GM12878 (cell line): ENCODE results near the gene CCDC78. TPM values are rescaled to one million over a fixed set of nuclear protein-coding genes. Genes with fewer than 3 reads are reported as not detected.

Experiments
- ATF3 ChIP-seq: IDR thresholded peaks from 2 replicates; pipeline ENCODE4 v1.6.1; 2011; ENCODE audit warnings: low read depth, mild to moderate bottlenecking, low read length, moderate library complexity, borderline replicate concordance; ENCODE audit errors: extremely low read depth
- BCL11A ChIP-seq: IDR thresholded peaks from 2 replicates; pipeline ENCODE4 v1.6.1; 2011; ENCODE audit warnings: low read depth, low read length
- BCLAF1 ChIP-seq: fragments of 450-650 bp; IDR thresholded peaks from 2 replicates; pipeline ENCODE4 v1.6.1; 2017; ENCODE audit warnings: antibody characterized with exemption, mild to moderate bottlenecking, moderate library complexity
- CBX3 ChIP-seq: fragments of 200-600 bp; sonication (generic); IDR thresholded peaks from 2 replicates; pipeline ENCODE4 v1.6.1; 2016; ENCODE audit warnings: low read depth, borderline replicate concordance
- CHD1 ChIP-seq: IDR thresholded peaks from 2 replicates; pipeline ENCODE4 v1.6.1; 2012; ENCODE audit warnings: low read depth, low read length, improper control_type of control experiment
- CHD4 ChIP-seq: fragments of 200-600 bp; sonication (generic); IDR thresholded peaks from 2 replicates; pipeline ENCODE4 v1.6.1; 2016; ENCODE audit warnings: mild to moderate bottlenecking
- CTCF ChIP-seq, 3 experiments: IDR thresholded peaks in 2 of 3; conservative IDR thresholded peaks in 1 of 3; 2 replicates each; pipeline ENCODE4 v1.5.1; 2011; ENCODE audit warnings: low read depth in 3 of 3, low read length in 3 of 3, mild to moderate bottlenecking in 3 of 3, control low read depth in 2 of 3, moderate library complexity in 2 of 3, inconsistent platforms in 1 of 3, mixed read lengths in 1 of 3; ENCODE audit not compliant: control insufficient read depth in 2 of 3, insufficient read depth in 1 of 3; ENCODE audit errors: extremely low read depth in 1 of 3
- ESRRA ChIP-seq: IDR thresholded peaks from 2 replicates; pipeline ENCODE4 v1.6.1; 2012; ENCODE audit warnings: mild to moderate bottlenecking, low read length, improper control_type of control experiment
- GATAD2B ChIP-seq: fragments of 450-650 bp; conservative IDR thresholded peaks from 2 replicates; pipeline ENCODE4 v1.6.1; 2017; ENCODE audit warnings: low read depth, mild to moderate bottlenecking, moderate library complexity
- IRF3 ChIP-seq: fragments of 450-650 bp; IDR thresholded peaks from 2 replicates; pipeline ENCODE4 v1.6.1; 2014; ENCODE audit warnings: mild to moderate bottlenecking
- MTA3 ChIP-seq: IDR thresholded peaks from 2 replicates; pipeline ENCODE4 v1.6.1; 2012; ENCODE audit warnings: low read length, inconsistent platforms, borderline replicate concordance
- NFYA ChIP-seq: IDR thresholded peaks from 2 replicates; pipeline ENCODE4 v1.6.1; 2011; ENCODE audit warnings: low read depth, mild to moderate bottlenecking, low read length, improper control_type of control experiment, borderline replicate concordance
- POU2F2 ChIP-seq: IDR thresholded peaks from 3 replicates; pipeline ENCODE4 v1.6.1; 2011; ENCODE audit warnings: low read depth, mild to moderate bottlenecking, low read length, borderline replicate concordance
- SKIL ChIP-seq: fragments of 450-650 bp; IDR thresholded peaks from 2 replicates; pipeline ENCODE4 v1.6.1; 2017; ENCODE audit warnings: mild to moderate bottlenecking, low read depth, inconsistent platforms; ENCODE audit not compliant: poor library complexity, severe bottlenecking
- SUZ12 ChIP-seq: fragments of 200-600 bp; sonication (generic); IDR thresholded peaks from one replicate; pipeline ENCODE4 v1.6.1; 2018; ENCODE audit warnings: antibody characterized with exemption, mild to moderate bottlenecking; ENCODE audit not compliant: unreplicated experiment
- TCF12 ChIP-seq: IDR thresholded peaks from 2 replicates; pipeline ENCODE4 v1.6.1; 2011; ENCODE audit warnings: low read depth, mild to moderate bottlenecking, low read length
- USF2 ChIP-seq: IDR thresholded peaks from 2 replicates; pipeline ENCODE4 v1.6.1; 2011; ENCODE audit warnings: low read depth, low read length, improper control_type of control experiment, borderline replicate concordance
- WRNIP1 ChIP-seq: IDR thresholded peaks from 2 replicates; pipeline ENCODE4 v1.6.1; 2011; ENCODE audit warnings: low read depth, low read length, improper control_type of control experiment, borderline replicate concordance
- YY1 ChIP-seq: IDR thresholded peaks from 2 replicates; pipeline ENCODE4 v1.6.1; 2011; ENCODE audit warnings: low read depth, mild to moderate bottlenecking, low read length
- ZZZ3 ChIP-seq: IDR thresholded peaks from 2 replicates; pipeline ENCODE4 v1.6.1; 2011; ENCODE audit warnings: low read depth; ENCODE audit not compliant: control insufficient read depth, insufficient read length
- polyA plus RNA-seq, 11 experiments: library from polyadenylated mRNA; depleted of rRNA in 4 of 11; unstranded in 6 of 11; stranded (reverse) in 5 of 11; fragments of >200 nt; fragmentation: Nextera tagmentation in 4 of 11; fragmentation: Illumina TruSeq in 1 of 11; extraction: Ambion mirVana in 4 of 11; extraction: Trizol in 1 of 11; gene quantifications; 1 replicate in 1 of 11; 2 replicates in 10 of 11; pipeline versions ENCODE4 v1.2.1 to v1.2.3, GENCODE V29; 2011 to 2016; ENCODE audit warnings: inconsistent platforms in 2 of 11, missing spikeins in 2 of 11, low read depth in 1 of 11
- total RNA-seq, 4 experiments: library from RNA; depleted of rRNA in 3 of 4; stranded (reverse); fragments of >200 nt in 3 of 4; fragmentation: Illumina TruSeq in 1 of 4; extraction: Trizol in 1 of 4; gene quantifications; 2 replicates each; pipeline versions ENCODE4 v1.2.1 to v1.2.3, GENCODE V29; 2013 to 2021

CCDC78 gene
- total and polyA plus RNA-seq, 10 of the 15 experiments (the other 5 are each of a cell fraction or from before 2014, with no cell fraction given) = 0.10 to 26.2 (median 5.4) TPM

- TF ChIP-seq BCLAF1 (no peak), CTCF (IDR thresholded peaks at IDR 0.05 in 2 of 3, conservative IDR thresholded peaks at IDR 0.05 in 1 of 3; ENCODE audit: control insufficient read depth in 2 of 3, extremely low read depth in 1 of 3, insufficient read depth in 1 of 3, low read depth in 3 of 3, low read length in 3 of 3) (0 out of 6 replicates have a peak, but pooled peaks of 2 of the 3 experiments have one; percentile 1 to 15), WRNIP1 (no peak), ESRRA (no peak), YY1 (no peak), MTA3 (no peak), BCL11A (no peak), TCF12 (no peak), POU2F2 (no peak), CHD4 (no peak), GATAD2B (peak; percentile 68; the same call in 1 of the 2 replicates), ZZZ3 (no peak), CBX3 (no peak), NFYA (no peak), CHD1 (no peak), SKIL (no peak), ATF3 (no peak), USF2 (no peak), SUZ12 (peak; percentile 48), IRF3 (no peak)
These were observed 10.6 kb downstream of the CCDC78 start (continued) for GRCh38 chr16:715477-716199.
